Fibroblast of the aortic adventitia (primary cell): ENCODE data around the gene PRKG2. TPM values are rescaled to one million over a fixed set of nuclear protein-coding genes. Genes with fewer than 3 reads are reported as not detected.

Source experiments
- DNase-seq: peaks from one replicate; pipeline ENCODE4 v3.0.0-alpha.2; 2010; ENCODE audit warnings: low read depth
- H3K4me3 ChIP-seq: 2 replicates; pipeline ENCODE4 v1.5.1; 2011; ENCODE audit warnings: low read depth, mild to moderate bottlenecking, control low read depth, low read length, moderate library complexity
- total RNA-seq: library from RNA; depleted of rRNA; stranded (reverse); fragments of >200 nt; gene quantifications from 2 replicates; pipeline ENCODE4 v1.2.3, GENCODE V29; 2012; ENCODE audit warnings: low replicate concordance
- TF ChIP-seq, protein P1 (sequence below): IDR thresholded peaks from 2 replicates; pipeline ENCODE4 v1.5.1; 2011; ENCODE audit warnings: mild to moderate bottlenecking, low read length, control low read depth, inconsistent platforms; ENCODE audit not compliant: insufficient read depth

PRKG2 gene
- total RNA-seq, 1 donor: 7.8 TPM

DNA sequence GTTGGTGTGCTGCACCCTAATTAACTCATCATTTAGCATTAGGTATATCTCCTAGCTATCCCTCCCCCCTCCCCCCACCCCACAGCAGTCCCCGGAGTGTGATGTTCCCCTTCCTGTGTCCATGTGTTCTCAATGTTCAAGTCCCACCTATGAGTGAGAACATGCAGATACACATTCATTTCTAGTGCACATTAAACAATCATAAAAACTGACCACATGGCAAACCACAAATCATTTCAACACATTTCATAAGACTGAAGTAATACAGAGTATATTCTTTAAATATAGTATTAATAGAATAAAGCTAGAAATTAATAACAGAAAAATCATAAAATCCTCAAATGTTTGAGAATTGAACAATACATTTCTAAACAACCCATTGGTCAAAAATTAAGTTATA lies 34.1 kb downstream of the PRKG2 start:
- no peak overlapping the region for H3K4me3 ChIP-seq
- DNase-seq: peak; percentile 22
- TF ChIP-seq, protein P1, sequence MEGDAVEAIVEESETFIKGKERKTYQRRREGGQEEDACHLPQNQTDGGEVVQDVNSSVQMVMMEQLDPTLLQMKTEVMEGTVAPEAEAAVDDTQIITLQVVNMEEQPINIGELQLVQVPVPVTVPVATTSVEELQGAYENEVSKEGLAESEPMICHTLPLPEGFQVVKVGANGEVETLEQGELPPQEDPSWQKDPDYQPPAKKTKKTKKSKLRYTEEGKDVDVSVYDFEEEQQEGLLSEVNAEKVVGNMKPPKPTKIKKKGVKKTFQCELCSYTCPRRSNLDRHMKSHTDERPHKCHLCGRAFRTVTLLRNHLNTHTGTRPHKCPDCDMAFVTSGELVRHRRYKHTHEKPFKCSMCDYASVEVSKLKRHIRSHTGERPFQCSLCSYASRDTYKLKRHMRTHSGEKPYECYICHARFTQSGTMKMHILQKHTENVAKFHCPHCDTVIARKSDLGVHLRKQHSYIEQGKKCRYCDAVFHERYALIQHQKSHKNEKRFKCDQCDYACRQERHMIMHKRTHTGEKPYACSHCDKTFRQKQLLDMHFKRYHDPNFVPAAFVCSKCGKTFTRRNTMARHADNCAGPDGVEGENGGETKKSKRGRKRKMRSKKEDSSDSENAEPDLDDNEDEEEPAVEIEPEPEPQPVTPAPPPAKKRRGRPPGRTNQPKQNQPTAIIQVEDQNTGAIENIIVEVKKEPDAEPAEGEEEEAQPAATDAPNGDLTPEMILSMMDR: no peak

DNA sequence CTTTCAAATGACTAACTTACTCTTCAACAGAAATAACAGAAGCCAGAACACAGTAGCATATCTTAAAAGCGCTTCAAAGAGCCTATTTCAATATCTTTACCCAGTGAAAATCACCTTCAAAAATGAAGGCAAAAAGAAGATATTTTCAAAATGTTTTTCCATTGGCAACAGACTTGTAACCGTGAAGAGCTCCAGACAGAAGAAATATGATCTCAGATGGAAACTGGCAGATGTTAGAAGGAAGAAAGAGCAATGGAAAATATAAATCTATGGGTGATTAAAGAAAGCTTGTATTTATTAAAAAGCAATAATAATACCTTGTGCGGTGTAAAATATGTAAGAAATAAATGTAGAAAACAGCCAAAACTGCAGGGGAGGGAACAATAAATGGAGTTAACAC lies 35.7 kb downstream of the PRKG2 start:
- no peak for DNase-seq
- no peak overlapping the region for H3K4me3 ChIP-seq
- TF ChIP-seq, protein P1: no peak

DNA sequence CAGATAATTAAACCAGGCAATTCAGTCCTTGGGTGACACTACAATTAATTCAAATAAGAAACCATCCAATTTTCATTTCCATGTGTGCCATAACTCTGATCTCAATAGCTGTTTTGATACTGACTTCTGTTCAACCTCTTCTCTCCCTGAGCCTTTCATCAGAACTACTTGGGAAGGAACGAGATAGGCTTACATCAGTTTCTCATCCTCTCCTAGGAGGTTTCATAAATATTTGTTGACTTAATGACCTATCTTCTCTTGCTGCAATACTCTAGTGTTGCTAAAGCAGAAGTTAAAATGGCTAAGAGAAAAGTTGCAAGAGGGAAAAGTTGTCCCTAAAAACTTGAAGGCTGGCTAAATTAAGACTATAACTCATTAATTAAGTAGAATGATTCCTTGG lies 41.8 kb downstream of the PRKG2 start:
- DNase-seq: no peak
- TF ChIP-seq, protein P1: no peak
- no peak overlapping the region for H3K4me3 ChIP-seq

DNA sequence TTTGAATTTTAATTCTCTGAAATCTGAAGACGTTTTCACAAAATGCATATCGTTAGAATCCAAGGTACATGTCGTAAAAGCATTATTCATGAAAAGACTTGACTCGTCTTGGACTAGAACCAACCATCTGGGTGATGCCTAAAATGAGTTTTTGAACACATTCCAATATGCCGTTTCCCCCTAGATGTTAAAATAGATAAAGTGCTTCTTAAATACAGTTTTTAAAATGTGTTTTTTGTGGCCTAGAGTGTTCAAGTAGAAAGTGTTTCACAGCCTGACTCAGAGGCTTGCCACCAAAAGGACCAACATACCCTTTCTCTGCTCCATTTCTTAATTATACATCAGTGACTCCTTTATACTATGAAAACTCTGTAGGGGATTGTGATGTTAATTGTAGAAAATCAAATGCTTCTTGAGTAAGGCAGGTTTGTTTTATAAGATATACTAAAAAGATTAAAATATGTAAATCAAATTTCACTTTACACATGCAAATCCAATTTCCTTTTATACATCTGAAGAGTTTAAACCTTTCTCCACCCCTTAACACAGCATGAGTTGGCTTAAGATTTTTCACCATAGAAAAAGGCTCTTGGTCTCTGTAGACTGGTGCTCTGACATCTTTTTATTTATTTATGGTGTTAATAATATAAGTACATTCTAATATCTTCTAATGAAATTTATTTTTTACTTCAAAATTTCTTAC lies 48.4 kb downstream of the PRKG2 start:
- DNase-seq: peak; percentile 63
- TF ChIP-seq, protein P1: no peak
- no peak overlapping the region for H3K4me3 ChIP-seq

DNA sequence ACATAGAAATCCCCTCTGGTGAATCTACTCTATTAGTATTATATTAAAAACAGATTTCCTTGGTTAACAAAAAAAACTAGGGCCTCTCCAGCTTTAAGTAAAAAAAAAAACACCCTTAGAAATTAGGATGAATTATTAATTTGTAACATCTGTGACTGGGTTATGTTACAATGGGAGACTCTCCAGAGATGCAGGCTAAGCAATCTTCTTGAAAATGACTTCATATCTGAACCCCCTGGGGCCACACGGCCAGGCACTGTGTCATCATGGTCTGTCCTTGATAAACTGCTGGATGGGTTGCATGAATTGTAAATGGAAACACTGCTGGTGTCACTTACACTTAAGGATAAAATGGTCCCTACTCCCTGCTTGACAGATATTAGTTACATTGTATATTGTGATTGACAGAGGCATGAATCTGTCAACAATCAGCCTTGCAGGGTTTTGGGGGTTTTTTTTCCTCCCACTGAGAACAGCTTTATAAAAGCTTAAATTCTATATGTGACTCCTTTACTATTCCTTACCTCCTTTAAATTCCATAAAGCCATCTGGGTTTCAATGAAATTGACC lies 49.1 kb downstream of the PRKG2 start:
- DNase-seq: peak; percentile 47
- H3K4me3 ChIP-seq: no peak overlapping the region
- TF ChIP-seq, protein P1: no peak

DNA sequence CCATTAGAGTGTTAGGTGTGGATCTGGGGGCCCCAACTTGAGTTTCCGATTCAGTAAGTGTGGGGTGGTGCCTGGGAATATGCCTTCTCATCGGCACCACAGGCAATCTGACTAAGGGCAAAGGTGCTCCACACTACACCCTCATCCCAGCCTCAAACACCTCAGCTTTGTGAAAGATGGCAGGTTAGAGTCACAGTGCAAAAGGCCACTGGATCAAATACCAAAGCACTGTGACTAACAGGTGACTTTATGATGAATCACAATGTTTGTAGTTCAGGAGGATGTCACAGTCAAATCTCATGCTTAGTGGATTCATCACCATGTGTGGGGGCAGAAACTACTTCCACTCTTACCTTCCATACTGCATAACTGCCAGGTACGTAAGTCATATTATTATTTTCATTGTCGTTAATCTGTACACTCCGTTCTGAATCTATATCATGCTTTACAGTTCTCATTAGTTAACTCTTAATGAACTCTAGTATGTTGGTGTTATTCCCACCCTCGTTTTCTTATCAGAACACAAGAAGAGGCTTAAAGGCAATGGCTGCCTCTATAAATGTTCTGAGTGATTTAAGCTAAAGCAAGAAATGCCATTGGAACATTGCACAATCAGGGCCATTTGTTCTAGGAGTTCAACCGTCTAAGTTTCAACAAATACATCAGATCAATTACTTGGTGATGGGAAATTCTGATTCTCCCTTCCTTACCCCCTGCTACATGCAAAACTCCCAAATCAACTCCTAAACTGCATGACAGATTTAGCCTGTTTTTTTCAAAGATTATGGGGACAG lies 50.2 kb downstream of the PRKG2 start:
- H3K4me3 ChIP-seq: no peak overlapping the region
- DNase-seq: peak; percentile 25
- TF ChIP-seq, protein P1: no peak
